ENCODE data around the gene WDR18.

The WDR18 gene

GRCh38 chr19:984165-984967 lies at the start of gene WDR18:
TSS of gene WDR18 (plus strand) at chr19:984345. CDS start at chr19:984354, 9 bp downstream.
- peak; percentile 67 for DNase-seq

GRCh38 chr19:934865-935479 lies 49.2 kb upstream of the WDR18 start:
- DNase-seq, result no peak

- DNase-seq, result no peak
Measured at GRCh38 chr19:936175-936546, 48.0 kb upstream of the WDR18 start.

GRCh38 chr19:937259-937694 lies 46.9 kb upstream of the WDR18 start:
- no peak for DNase-seq

- DNase-seq, result no peak
Measured at GRCh38 chr19:938233-938923, 45.8 kb upstream of the WDR18 start.

GRCh38 chr19:939439-939838 lies 44.7 kb upstream of the WDR18 start:
- DNase-seq, result no peak

- DNase-seq, result no peak
Measured at GRCh38 chr19:939922-940321, 44.2 kb upstream of the WDR18 start.

GRCh38 chr19:940591-941291 lies 43.4 kb upstream of the WDR18 start:
- DNase-seq, result no peak

- no peak for DNase-seq
Measured at GRCh38 chr19:941292-942132, 42.6 kb upstream of the WDR18 start.

- no peak for DNase-seq
Measured at GRCh38 chr19:942133-942645, 42.0 kb upstream of the WDR18 start.

- no peak for DNase-seq
Measured at GRCh38 chr19:943551-944170, 40.5 kb upstream of the WDR18 start.

GRCh38 chr19:944171-944567 lies 40.0 kb upstream of the WDR18 start:
- DNase-seq, result no peak

GRCh38 chr19:944663-945241 lies 39.4 kb upstream of the WDR18 start:
- DNase-seq, result no peak

GRCh38 chr19:945401-946252 lies 38.5 kb upstream of the WDR18 start:
- no peak for DNase-seq

- DNase-seq, result no peak
Measured at GRCh38 chr19:947090-947706, 36.9 kb upstream of the WDR18 start.

GRCh38 chr19:947707-948539 lies 36.2 kb upstream of the WDR18 start:
- DNase-seq, result no peak

GRCh38 chr19:948842-949496 lies 35.2 kb upstream of the WDR18 start:
- no peak for DNase-seq

- DNase-seq, result no peak
Measured at GRCh38 chr19:950352-951066, 33.6 kb upstream of the WDR18 start.
